ENCODE results near the gene XPOT.

DNA sequence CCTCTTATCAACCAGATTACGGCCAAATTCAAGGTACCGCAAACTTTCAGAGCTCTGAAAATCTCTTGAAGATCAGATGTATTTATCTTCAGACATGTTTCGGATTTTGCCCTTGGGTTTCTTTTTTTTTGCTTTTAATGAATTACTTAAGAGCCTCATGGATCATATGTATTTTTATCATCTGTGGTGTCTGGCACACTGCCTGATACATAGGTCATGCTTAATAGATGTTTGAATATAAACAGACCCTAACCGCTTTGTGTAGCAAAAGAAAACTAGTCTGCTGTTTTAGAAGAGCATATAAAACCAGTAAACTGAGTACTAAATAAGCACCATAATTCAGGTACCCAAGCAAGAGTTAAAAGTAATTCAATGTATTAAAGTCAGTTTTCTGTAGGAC is 27.6 kb downstream of the XPOT start:
- TF ChIP-seq, protein P1, sequence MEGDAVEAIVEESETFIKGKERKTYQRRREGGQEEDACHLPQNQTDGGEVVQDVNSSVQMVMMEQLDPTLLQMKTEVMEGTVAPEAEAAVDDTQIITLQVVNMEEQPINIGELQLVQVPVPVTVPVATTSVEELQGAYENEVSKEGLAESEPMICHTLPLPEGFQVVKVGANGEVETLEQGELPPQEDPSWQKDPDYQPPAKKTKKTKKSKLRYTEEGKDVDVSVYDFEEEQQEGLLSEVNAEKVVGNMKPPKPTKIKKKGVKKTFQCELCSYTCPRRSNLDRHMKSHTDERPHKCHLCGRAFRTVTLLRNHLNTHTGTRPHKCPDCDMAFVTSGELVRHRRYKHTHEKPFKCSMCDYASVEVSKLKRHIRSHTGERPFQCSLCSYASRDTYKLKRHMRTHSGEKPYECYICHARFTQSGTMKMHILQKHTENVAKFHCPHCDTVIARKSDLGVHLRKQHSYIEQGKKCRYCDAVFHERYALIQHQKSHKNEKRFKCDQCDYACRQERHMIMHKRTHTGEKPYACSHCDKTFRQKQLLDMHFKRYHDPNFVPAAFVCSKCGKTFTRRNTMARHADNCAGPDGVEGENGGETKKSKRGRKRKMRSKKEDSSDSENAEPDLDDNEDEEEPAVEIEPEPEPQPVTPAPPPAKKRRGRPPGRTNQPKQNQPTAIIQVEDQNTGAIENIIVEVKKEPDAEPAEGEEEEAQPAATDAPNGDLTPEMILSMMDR (IDR thresholded peaks at IDR 0.05), result no peak
- no peak for TF ChIP-seq EZH2phosphoT487 (IDR thresholded peaks at IDR 0.05)
- no peak for TF ChIP-seq EZH2 (IDR thresholded peaks at IDR 0.05)

Measured in neural progenitor cell (in vitro differentiated cells).